Parietal lobe (tissue), 2 donors: Measurements from ENCODE around the gene SPATS2L. TPM values are rescaled to one million over a fixed set of nuclear protein-coding genes. Genes with fewer than 3 reads are reported as not detected.

Experiments used
- small RNA-seq: library from RNA; depleted of rRNA; stranded (forward); fragments of <200 nt; gene quantifications from one replicate; pipeline ENCODE3, GENCODE V24; 2014; ENCODE audit warnings: low replicate concordance
- total RNA-seq: library from RNA; depleted of rRNA; stranded (reverse); fragments of >200 nt; gene quantifications from one replicate; pipeline ENCODE4 v1.2.3, GENCODE V29; 2014

Gene SPATS2L
- total RNA-seq = 54.5 TPM

GRCh38 chr2:200306196-200306930, at the start of gene SPATS2L:
Gene SPATS2L (plus strand): TSS chr2:200306693. CDS start chr2:200389245, 82,552 bp downstream.

DNA sequence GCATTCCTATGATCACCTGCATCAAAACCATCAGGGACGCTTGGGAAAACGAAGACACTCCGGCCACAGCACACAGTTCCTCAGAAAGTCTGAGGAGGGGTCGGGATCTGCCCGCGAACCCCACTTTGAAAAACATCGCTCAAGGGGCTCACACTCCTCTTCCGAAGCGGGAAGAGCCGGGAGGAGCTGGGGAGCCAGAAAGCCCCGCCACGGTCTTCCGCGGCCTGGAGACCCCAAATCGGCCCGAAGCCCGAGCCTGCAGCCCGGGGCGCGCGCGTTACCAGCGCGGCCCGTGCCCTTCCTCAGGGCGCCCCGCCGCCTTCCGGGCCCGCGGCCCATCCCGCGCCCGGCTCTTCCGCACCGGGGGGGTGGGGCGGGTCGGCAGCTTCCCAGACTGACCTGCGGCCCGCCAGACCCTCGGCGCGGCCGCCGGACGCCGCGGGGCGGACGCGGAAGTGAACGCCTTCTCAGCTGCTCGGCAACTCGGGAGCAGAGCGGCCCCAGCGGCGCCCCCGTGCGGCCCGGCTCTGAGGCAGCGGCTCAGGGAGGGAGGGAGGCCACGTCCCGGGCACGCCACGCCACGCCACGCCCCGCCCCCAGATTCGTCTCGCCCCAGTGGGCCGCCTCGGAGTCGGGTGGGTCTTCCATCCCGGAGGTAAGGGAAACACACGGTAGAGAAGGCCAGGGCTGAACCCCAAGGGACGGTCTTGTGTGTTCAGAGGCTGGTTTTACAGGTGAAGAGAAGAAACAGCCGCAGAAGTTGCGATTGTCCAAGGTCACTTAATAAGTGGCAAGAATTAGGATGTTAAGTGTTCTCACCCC, 203.3 kb downstream of the SPATS2L start, which contains the start of gene KCTD18:
Gene KCTD18, minus strand, starts transcription at position 457 of the 822 bp plus-strand sequence. CDS start 3,052 bp downstream, outside the sequence.

DNA sequence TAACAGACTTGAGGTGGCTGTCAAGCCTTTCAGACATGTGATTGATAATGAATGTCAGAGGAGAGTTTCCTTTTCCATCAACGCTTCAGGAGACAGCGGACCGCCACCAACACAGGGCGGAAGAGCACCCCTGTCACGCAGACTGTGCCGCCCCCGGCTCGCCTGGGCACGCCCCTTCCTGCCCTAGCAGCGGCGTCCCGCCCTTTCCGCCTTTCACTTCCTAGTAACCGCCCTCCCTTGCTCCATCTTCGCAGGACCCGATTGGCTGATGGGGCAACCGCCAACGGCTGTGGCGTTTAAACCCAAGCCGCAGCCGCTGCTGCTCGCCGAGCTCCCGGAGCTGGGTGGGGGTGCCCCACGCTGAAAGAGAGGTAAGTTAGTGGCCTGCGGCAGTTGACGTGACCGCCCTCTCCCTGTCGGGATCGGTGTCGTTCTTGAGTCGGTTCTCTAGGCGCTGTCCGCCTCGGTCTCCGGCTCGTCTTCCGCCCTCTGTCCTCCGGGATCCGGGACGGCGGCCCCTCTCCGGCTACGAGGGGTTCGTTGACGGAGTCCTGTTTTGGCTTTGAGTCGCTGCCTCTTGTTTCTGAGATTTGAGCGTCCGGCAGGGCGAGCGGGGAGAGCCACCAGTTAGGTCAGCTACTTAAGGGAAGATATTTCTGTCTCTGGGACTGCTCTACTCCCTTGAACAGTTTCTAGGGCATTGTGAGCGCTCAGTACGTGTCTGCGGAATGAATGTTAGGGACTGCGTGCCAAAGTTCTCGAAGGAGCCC, 219.6 kb downstream of the SPATS2L start, which contains the start of gene SGO2:
Gene SGO2, plus strand, starts transcription at position 326 of the 770 bp plus-strand sequence. CDS start 6,769 bp downstream, outside the sequence.

Small RNAs within 50 kb of the gene (small RNA-seq; reads per million reads assigned to genes)
- 0.24 reads per million for gene RNY4P34

Other genes starting within 250 kb of the SPATS2L start
- 10.6 TPM for gene KCTD18, start 203.4 kb downstream of the SPATS2L start, total RNA-seq
- 9.1 TPM for gene SGO2, start 219.5 kb downstream of the SPATS2L start, total RNA-seq